Effector memory CD8-positive, alpha-beta T cell (primary cell): Measurements from ENCODE around the gene C16orf96.
A peak's percentile ranks its signal among the peaks of the same experiment; 100 is the strongest.

Experiments used
- ATAC-seq: fragments of 150-1000 bp; cut with Tn5 transposase; replicated peaks from 2 replicates; pipeline ENCODE4 v1.10.0; 2021; ENCODE audit warnings: mild to moderate bottlenecking, moderate library complexity
- DNase-seq, 3 experiments: peaks; one replicate each; pipeline ENCODE4 v3.0.0; 2021
- H3K27ac Mint-ChIP-seq, 2 donors: one replicate each; pipeline ENCODE4 v1.8.0; 2022; ENCODE audit warnings: mild to moderate bottlenecking in 2 of 2, mixed read lengths in 2 of 2, moderate library complexity in 2 of 2
- H3K27me3 Mint-ChIP-seq, 2 donors: one replicate each; pipeline ENCODE4 v1.8.0; 2022; ENCODE audit warnings: mixed read lengths in 2 of 2
- H3K36me3 Mint-ChIP-seq: one replicate; pipeline ENCODE4 v1.8.0; 2022; ENCODE audit warnings: mild to moderate bottlenecking, moderate library complexity, mixed read lengths; ENCODE audit not compliant: insufficient read depth
- H3K4me1 Mint-ChIP-seq, 2 donors: one replicate each; pipeline ENCODE4 v1.8.0; 2022; ENCODE audit warnings: low read depth in 2 of 2, mixed read lengths in 2 of 2
- H3K4me3 Mint-ChIP-seq, 2 donors: one replicate each; pipeline ENCODE4 v1.8.0; 2022; ENCODE audit warnings: mild to moderate bottlenecking in 2 of 2, mixed read lengths in 2 of 2, moderate library complexity in 2 of 2
- H3K9me3 Mint-ChIP-seq, 2 donors: one replicate each; pipeline ENCODE4 v1.8.0; 2022; ENCODE audit warnings: mixed read lengths in 2 of 2

Gene C16orf96

DNA sequence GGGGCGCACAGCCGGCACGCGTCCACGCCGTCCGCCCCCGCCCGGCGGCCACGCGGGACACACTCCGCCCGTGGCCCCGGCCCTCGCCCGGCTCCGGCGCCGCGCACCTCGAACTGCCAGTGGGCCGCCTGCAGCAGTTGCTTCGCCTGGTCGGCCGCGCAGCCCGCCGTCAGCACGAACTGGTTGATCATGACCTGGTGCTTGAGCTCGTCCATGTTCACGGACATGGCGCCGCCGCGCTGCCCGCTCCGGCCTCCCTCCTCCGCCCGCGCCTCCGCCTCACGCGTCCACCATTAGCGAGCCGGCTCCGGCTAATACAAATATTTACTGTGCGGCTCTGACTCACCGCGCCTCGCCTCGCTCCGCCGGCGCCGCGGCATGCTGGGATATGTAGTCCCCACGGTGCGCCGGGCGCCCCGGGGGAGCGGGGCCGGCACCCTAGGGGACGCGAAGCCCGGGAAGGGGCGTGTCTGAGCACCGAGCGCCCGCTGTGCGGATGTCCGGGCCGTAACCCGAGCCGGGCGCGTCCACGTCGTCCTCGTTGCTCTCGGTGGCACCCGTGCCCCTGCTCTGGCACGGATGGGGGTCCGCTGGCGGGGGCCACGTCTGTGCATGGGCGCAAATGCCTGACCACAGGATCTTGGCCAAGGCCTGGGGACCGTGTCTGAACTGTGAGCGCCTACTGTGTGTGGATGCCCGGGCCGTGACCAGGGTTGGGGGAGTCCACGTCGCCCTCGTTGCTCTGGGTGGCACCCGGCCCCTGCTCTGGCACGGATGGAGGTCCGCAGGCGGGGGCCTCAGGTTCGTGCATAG lies 58.6 kb downstream of the C16orf96 start, which contains the start of gene UBALD1:
Gene UBALD1, minus strand, starts transcription at position 318 of the 813 bp plus-strand sequence. Its CDS starts 91 bp downstream, at position 227.
- peak within 1 kb of the TSS; percentile 93 to 95 for H3K4me3 Mint-ChIP-seq
- no peaks in the 10 kb centered on the region for H3K9me3 Mint-ChIP-seq
- peak within 1 kb of the TSS; percentile 95 to 96 for H3K27ac Mint-ChIP-seq
- H3K27me3 Mint-ChIP-seq = no peaks in the 10 kb centered on the region
- DNase-seq (peak; percentile 56 to 66 (median 61)), ATAC-seq (peak; percentile 48)
- H3K36me3 Mint-ChIP-seq = peaks cover 18% of the 10 kb centered on the region
- peaks cover 12 to 30% of the 10 kb centered on the region in 2 donors for H3K4me1 Mint-ChIP-seq

- H3K27me3 Mint-ChIP-seq = no peaks in the 10 kb centered on the region
- H3K4me3 Mint-ChIP-seq = peak overlapping the region; percentile 93 to 95
- H3K4me1 Mint-ChIP-seq = peaks cover 12 to 30% of the 10 kb centered on the region in 2 donors
- peak in 2 of 3 experiments; percentile 10 to 12 for DNase-seq
- ATAC-seq = peak; percentile 19
- H3K9me3 Mint-ChIP-seq = no peaks in the 10 kb centered on the region
- peaks cover 18% of the 10 kb centered on the region for H3K36me3 Mint-ChIP-seq
- H3K27ac Mint-ChIP-seq = peak overlapping the region; percentile 95 to 96
Observed at GRCh38 chr16:4615384-4616046, 59.4 kb downstream of the C16orf96 start.

DNA sequence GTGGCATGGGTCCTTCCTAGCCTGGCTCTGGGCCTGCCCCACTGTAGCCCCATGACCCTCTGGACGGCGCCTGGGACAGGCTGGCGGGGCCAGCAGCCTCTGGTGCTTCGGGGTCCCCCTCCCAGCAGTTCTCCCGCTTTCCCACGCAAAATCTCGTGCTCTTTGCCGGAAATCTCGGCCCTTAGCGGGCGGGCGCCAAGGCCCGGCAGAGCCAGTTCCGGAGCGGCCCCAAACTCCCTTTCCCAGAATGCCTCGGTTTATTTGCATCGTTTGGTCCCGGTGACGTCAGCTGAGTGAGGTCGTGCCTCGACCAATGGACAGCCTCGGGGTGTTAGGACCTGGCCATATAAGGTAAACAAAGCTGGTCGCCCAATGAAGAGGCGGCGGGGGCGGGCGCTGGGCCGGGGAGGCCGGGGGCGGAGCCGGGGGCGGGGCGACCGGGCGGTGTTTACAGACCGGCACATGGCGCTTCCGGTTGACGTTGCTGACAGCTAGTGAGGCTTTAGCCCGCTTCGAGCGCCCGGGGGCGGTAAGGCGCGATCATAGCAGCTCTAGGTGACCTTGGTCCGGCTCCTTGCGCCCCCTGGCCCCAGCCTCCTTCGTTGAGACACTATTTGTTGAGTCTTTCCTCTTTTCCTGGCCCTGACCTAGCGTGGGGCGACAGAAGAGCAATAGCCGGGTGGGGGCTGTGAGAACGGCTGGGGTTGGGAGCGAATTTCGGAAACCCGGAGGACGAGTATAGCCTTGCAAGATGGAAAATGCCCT lies 60.1 kb downstream of the C16orf96 start:
- DNase-seq = peak; percentile 96 to 98 (median 96)
- peak overlapping the region; percentile 93 to 95 for H3K4me3 Mint-ChIP-seq
- ATAC-seq = peak; percentile 88
- H3K9me3 Mint-ChIP-seq = no peaks in the 10 kb centered on the region
- no peaks in the 10 kb centered on the region for H3K27me3 Mint-ChIP-seq
- peaks cover 18% of the 10 kb centered on the region for H3K36me3 Mint-ChIP-seq
- peaks cover 11 to 30% of the 10 kb centered on the region in 2 donors for H3K4me1 Mint-ChIP-seq
- H3K27ac Mint-ChIP-seq = peak overlapping the region; percentile 95 to 96

DNA sequence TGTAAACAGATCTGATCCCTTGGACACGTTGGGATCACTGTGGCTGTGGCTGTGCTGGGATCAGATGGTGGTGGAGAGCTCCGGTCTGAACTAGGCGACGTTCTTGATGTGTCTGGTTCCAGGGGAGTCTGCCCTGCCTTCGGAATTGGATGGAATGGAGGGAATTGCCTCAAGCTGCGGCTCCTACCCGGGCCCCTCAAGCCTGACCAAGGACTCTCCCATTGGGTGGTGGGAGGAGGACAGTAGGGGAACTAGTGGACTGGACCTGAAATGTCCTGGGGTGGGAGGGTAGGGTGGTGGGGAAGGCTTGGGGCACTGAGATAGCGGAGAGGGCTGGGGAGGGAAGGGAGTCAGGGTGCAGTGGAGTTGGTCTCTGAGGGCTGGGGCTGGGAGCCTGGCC lies 61.7 kb downstream of the C16orf96 start:
- H3K4me1 Mint-ChIP-seq = peaks cover 9 to 22% of the 10 kb centered on the region in 2 donors
- no peak for DNase-seq
- H3K27me3 Mint-ChIP-seq = no peaks in the 10 kb centered on the region
- no peak overlapping the region for H3K4me3 Mint-ChIP-seq
- H3K9me3 Mint-ChIP-seq = no peaks in the 10 kb centered on the region
- H3K27ac Mint-ChIP-seq = no peak overlapping the region
- H3K36me3 Mint-ChIP-seq = peaks cover 18% of the 10 kb centered on the region
- no peak for ATAC-seq

GRCh38 chr16:4618645-4619418 lies 62.7 kb downstream of the C16orf96 start:
- peaks cover 9 to 17% of the 10 kb centered on the region in 2 donors for H3K4me1 Mint-ChIP-seq
- no peak overlapping the region for H3K4me3 Mint-ChIP-seq
- DNase-seq (no peak), ATAC-seq (no peak)
- H3K27ac Mint-ChIP-seq = no peak overlapping the region
- H3K9me3 Mint-ChIP-seq = no peaks in the 10 kb centered on the region
- peaks cover 19% of the 10 kb centered on the region for H3K36me3 Mint-ChIP-seq
- H3K27me3 Mint-ChIP-seq = no peaks in the 10 kb centered on the region

- Mint-ChIP-seq H3K27ac (peak overlapping the region in 1 of 2 donors; percentile 99), H3K4me3 (peak overlapping the region; percentile 37 to 97), H3K4me1 (peaks cover 20 to 27% of the 10 kb centered on the region in 2 donors), H3K27me3 (no peaks in the 10 kb centered on the region), H3K9me3 (no peaks in the 10 kb centered on the region), H3K36me3 (peaks cover 12% of the 10 kb centered on the region)
- no peak for ATAC-seq
- no peak for DNase-seq
Observed at GRCh38 chr16:4623593-4623992, 67.5 kb downstream of the C16orf96 start.

GRCh38 chr16:4624015-4624826 lies 68.1 kb downstream of the C16orf96 start, which contains the start of gene MGRN1:
Gene MGRN1 (plus strand): TSS chr16:4624826. CDS start chr16:4624961, 135 bp downstream.
- H3K4me3 Mint-ChIP-seq = peak within 1 kb of the TSS; percentile 88 to 97
- DNase-seq (peak; percentile 89 to 91 (median 90)), ATAC-seq (peak; percentile 87)
- peaks cover 15% of the 10 kb centered on the region for H3K36me3 Mint-ChIP-seq
- peaks cover 20 to 27% of the 10 kb centered on the region in 2 donors for H3K4me1 Mint-ChIP-seq
- peak within 1 kb of the TSS; percentile 97 to 99 for H3K27ac Mint-ChIP-seq
- no peaks in the 10 kb centered on the region for H3K9me3 Mint-ChIP-seq
- no peaks in the 10 kb centered on the region for H3K27me3 Mint-ChIP-seq

DNA sequence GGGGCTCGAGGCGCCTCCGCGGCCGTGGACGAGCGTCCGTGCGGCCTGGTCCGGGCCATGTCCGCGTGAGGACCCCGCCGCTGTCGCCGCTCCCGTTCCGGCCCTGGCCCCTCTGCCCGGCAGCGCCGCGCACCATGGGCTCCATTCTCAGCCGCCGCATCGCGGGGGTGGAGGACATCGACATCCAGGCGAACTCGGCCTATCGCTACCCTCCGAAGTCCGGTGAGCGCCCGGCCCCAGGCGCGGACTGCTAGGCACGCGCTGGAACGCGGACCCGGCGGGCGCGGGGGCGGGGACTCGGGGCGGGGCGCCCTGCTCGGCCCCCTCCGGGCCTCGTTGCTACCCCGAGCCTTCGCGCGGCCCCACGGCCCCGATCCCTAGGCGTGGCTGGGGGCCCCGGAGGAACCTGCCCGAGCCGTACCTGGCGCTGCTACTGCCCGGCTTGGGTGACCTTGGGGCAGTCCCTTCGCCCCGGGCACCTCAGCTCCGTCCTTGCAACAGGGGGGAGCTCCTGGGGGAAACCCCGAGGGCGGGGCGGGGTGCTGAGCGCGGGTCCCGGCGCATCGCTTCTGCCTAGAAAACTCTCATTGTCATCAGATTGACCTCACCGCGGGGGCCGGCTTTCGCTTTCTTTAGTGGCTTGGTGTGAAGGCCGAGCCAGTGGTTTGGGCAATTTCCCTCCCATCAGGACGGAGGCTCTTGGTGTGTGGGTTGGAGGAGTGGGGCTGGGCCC lies 68.9 kb downstream of the C16orf96 start:
- peaks cover 20 to 27% of the 10 kb centered on the region in 2 donors for H3K4me1 Mint-ChIP-seq
- H3K4me3 Mint-ChIP-seq = peak overlapping the region; percentile 88 to 97
- H3K9me3 Mint-ChIP-seq = no peaks in the 10 kb centered on the region
- peak; percentile 65 to 74 (median 70) for DNase-seq
- peaks cover 19% of the 10 kb centered on the region for H3K36me3 Mint-ChIP-seq
- peak overlapping the region; percentile 97 to 99 for H3K27ac Mint-ChIP-seq
- no peaks in the 10 kb centered on the region for H3K27me3 Mint-ChIP-seq
- peak; percentile 55 for ATAC-seq

- peaks cover 19% of the 10 kb centered on the region for H3K36me3 Mint-ChIP-seq
- no peaks in the 10 kb centered on the region for H3K9me3 Mint-ChIP-seq
- peak overlapping the region; percentile 88 to 97 for H3K4me3 Mint-ChIP-seq
- DNase-seq = no peak
- H3K4me1 Mint-ChIP-seq = peaks cover 20 to 27% of the 10 kb centered on the region in 2 donors
- ATAC-seq = no peak
- H3K27ac Mint-ChIP-seq = peak overlapping the region; percentile 97
- H3K27me3 Mint-ChIP-seq = no peaks in the 10 kb centered on the region
Observed at GRCh38 chr16:4625560-4626159, 69.5 kb downstream of the C16orf96 start.

DNA sequence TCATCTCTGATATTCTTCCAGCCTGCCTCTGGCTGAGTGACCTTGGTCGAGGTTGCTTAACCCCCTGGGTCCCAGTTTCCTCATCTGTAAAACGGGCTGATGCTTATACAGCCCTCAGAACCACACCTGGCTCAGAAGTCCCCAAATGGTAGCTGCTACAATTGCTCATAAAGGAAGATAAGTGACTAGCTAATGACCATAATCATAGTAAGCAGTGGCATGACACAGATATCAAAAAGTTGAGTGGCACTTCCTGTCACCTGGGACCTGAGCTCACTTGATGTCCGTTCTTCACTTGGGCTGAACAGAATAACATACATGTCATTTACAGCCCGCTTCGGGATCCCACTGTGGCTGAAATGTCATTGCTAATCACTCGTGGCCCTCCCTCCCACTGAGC lies 70.3 kb downstream of the C16orf96 start:
- no peak for ATAC-seq
- Mint-ChIP-seq H3K36me3 (peaks cover 19% of the 10 kb centered on the region), H3K4me1 (peaks cover 20 to 27% of the 10 kb centered on the region in 2 donors), H3K27me3 (no peaks in the 10 kb centered on the region), H3K4me3 (peak overlapping the region; percentile 88 to 97), H3K9me3 (no peaks in the 10 kb centered on the region), H3K27ac (peak overlapping the region; percentile 97)
- DNase-seq = no peak

DNA sequence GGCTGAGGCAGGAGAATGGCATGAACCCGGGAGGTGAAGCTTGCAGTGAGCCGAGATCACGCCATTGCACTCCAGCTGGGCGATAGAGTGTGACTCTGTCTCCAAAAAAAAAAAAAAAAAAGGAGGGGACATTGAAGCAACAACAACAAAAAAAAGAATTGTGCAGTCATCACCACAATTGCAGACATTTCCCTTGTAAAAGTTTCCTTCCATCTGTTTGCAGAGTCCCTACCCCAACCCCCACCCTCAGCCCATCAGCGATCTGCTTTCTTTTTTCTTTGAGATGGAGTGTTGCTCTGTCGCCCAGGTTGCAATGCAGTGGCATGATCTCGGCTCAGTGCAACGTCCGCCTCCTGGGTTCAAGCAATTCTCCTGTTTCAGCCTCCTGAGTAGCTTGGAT lies 72.1 kb downstream of the C16orf96 start:
- Mint-ChIP-seq H3K36me3 (peaks cover 19% of the 10 kb centered on the region), H3K27me3 (no peaks in the 10 kb centered on the region), H3K4me1 (peaks cover 20 to 27% of the 10 kb centered on the region in 2 donors), H3K9me3 (no peaks in the 10 kb centered on the region), H3K4me3 (no peak overlapping the region), H3K27ac (peak overlapping the region in 1 of 2 donors; percentile 60)
- no peak for DNase-seq
- ATAC-seq = no peak
